T-helper 17 cell (primary cell): Measurements from ENCODE around the gene ATP11A. TPM values are rescaled to one million over a fixed set of nuclear protein-coding genes. Genes with fewer than 3 reads are reported as not detected.

Source experiments
- ATAC-seq: fragments of 150-1000 bp; cut with Tn5 transposase; 2 replicates; pipeline ENCODE4 v1.10.0; 2021; ENCODE audit warnings: mild to moderate bottlenecking, moderate library complexity
- DNase-seq, 3 donors: peaks; one replicate each; pipeline versions ENCODE4 v3.0.0 to v3.0.0-alpha.2; 2020 to 2021
- H3K9me3 ChIP-seq: one replicate; pipeline ENCODE4 v1.7.0; 2013; ENCODE audit warnings: low read length, mild to moderate bottlenecking; ENCODE audit not compliant: control insufficient read depth, poor library complexity, severe bottlenecking
- H3K27ac Mint-ChIP-seq: one replicate; pipeline ENCODE4 v1.8.0; 2022; ENCODE audit warnings: mild to moderate bottlenecking, moderate library complexity, mixed read lengths
- H3K27me3 Mint-ChIP-seq: one replicate; pipeline ENCODE4 v1.8.0; 2022; ENCODE audit warnings: mixed read lengths
- H3K36me3 Mint-ChIP-seq: one replicate; pipeline ENCODE4 v1.8.0; 2022; ENCODE audit warnings: low read depth, mixed read lengths
- H3K4me1 Mint-ChIP-seq: one replicate; pipeline ENCODE4 v1.8.0; 2022; ENCODE audit warnings: mild to moderate bottlenecking, mixed read lengths
- H3K4me3 Mint-ChIP-seq: one replicate; pipeline ENCODE4 v1.8.0; 2022; ENCODE audit warnings: mild to moderate bottlenecking, moderate library complexity, mixed read lengths
- total RNA-seq, 4 donors: library from RNA in 2 of 4; stranded (reverse) in 2 of 4; gene quantifications; one replicate each; pipeline ENCODE4 v1.2.3 and lab custom pipeline; 2022 to 2026

The ATP11A gene
- total RNA-seq, 2 donors from 2014 or later, result 56.8 to 79.5 TPM

- no peaks in the 10 kb centered on the region for H3K4me1 Mint-ChIP-seq
- peaks cover 2% of the 10 kb centered on the region for H3K36me3 Mint-ChIP-seq
- H3K9me3 ChIP-seq, result no peaks in the 10 kb centered on the region
- ATAC-seq (no peak), DNase-seq (no peak)
- peaks cover 51% of the 10 kb centered on the region for H3K27me3 Mint-ChIP-seq
- no peak overlapping the region for H3K27ac Mint-ChIP-seq
- H3K4me3 Mint-ChIP-seq, result no peak overlapping the region
Measured at GRCh38 chr13:112923962-112924361, 234.1 kb downstream of the ATP11A start.

- H3K27me3 Mint-ChIP-seq, result peaks cover 55% of the 10 kb centered on the region
- H3K27ac Mint-ChIP-seq, result no peak overlapping the region
- peaks cover 2% of the 10 kb centered on the region for H3K36me3 Mint-ChIP-seq
- H3K4me1 Mint-ChIP-seq, result peaks cover 3% of the 10 kb centered on the region
- ATAC-seq, result no peak
- no peaks in the 10 kb centered on the region for H3K9me3 ChIP-seq
- H3K4me3 Mint-ChIP-seq, result no peak overlapping the region
- no peak for DNase-seq
Measured at GRCh38 chr13:112924365-112924764, 234.5 kb downstream of the ATP11A start.

GRCh38 chr13:112926003-112926402 lies 236.2 kb downstream of the ATP11A start:
- H3K27ac Mint-ChIP-seq, result no peak overlapping the region
- ATAC-seq, result no peak
- peaks cover 61% of the 10 kb centered on the region for H3K27me3 Mint-ChIP-seq
- H3K9me3 ChIP-seq, result no peaks in the 10 kb centered on the region
- H3K4me1 Mint-ChIP-seq, result peaks cover 10% of the 10 kb centered on the region
- peaks cover 5% of the 10 kb centered on the region for H3K36me3 Mint-ChIP-seq
- H3K4me3 Mint-ChIP-seq, result no peak overlapping the region
- no peak for DNase-seq

DNA sequence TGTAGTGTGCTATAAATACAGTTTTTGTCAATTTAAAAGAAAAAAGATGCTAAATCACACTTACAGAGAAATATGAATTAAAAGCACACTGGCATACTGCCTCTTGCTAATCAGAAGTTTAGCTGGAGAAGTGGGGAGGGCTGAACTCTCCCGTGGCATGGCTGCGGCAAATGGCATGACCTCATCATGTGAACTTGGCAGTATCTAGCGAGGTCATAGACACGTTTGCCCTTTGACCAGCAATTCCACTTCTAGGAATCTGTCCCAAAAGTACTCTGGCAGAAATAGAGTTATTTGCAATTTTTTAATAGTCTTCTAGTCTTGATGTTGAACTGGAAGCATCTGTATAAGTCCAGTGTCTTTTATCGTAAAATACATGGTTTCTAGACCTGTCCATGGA lies 237.2 kb downstream of the ATP11A start:
- peaks cover 10% of the 10 kb centered on the region for H3K4me1 Mint-ChIP-seq
- no peak for ATAC-seq
- no peak overlapping the region for H3K27ac Mint-ChIP-seq

DNA sequence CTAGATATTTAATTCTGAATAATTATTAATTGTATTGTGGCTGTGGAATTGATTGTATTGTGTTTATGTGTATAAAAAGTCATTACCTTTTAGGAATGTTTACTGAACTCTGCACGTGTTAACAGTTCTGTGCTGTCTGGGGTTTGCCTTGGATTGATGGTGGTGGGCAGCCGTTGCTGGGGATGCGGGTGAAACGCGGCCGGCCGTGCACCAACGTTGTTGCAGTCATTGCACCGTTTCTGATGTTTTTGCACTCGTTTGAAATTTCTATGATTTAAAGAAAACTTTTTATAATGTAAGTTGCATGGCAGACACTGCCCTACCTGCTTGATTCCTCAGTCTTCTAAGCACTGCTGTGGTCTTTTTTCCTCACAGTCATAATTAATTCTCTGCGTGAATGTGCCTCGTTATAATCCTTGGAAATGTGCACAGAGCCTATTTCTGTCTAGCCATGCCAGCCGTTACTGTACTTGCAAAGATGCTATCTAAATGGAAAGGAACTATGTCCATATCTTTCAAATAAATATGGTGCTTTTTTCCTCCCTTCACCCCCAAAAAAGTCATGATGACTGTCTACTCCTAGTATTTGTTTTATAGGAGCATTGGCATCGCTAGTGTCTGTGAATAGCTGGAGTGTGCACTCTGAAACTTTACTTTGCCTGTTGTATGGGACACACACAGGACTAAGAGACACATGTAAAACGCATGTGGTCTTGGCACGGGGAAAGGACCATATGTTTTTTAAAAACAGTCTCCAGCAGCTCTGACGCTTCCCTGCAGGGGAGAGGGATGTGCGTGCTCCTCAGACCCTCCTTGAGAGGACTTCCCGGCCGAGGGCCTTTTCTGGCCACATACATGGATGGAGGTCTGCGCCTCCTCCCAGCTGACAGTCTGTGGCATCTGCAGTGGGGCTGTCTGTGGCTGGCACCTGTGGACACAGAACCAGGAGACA lies 238.5 kb downstream of the ATP11A start:
- Mint-ChIP-seq H3K27me3 (peaks cover 68% of the 10 kb centered on the region), H3K4me1 (peaks cover 10% of the 10 kb centered on the region), H3K27ac (no peak overlapping the region), H3K36me3 (peaks cover 8% of the 10 kb centered on the region), H3K4me3 (no peak overlapping the region)
- no peak for DNase-seq
- no peaks in the 10 kb centered on the region for H3K9me3 ChIP-seq
- no peak for ATAC-seq

More for the DNA sequence above, 237.2 kb downstream of the ATP11A start:
- Mint-ChIP-seq H3K4me3 (no peak overlapping the region), H3K27me3 (peaks cover 65% of the 10 kb centered on the region), H3K36me3 (peaks cover 8% of the 10 kb centered on the region)
- no peaks in the 10 kb centered on the region for H3K9me3 ChIP-seq
- no peak for DNase-seq

DNA sequence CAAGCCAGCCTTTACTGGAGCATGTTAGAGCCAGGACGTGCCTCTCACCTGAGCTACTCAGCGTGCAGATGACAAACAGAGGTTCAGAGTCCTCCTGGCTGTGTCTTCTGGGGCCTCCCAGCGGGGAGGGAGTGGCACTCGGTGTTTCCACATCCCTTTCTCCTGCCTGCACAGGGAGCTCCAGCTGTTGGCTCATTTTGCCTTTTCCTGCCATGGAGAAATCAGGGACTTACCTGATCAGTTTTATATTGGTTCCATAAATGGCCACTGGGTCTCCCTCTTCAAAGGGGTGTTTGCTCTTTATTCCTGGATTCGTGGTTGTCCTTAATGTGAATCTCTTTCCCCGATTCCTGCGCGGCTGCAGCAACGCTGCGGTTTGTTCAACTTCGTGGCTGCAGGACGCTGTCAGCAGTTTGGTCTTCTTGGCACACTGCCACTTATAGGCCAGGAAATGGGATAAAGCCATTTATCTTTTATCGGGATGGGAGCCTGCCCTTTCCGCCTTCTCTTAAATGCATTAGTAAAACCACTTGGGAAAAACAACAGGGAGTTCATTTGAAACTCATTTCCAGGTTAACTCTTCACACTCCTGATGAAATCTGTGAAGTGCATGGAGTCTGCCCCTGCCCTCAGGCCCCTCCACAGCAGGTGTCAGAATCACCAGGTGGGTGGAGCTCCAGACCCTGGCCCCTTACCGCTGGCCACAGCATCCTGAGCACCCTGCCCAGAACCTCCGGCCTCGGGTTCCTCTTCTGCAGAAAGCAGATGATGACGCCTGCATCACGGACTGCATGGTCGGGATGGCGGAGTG lies 239.3 kb downstream of the ATP11A start:
- ATAC-seq, result no peak

DNA sequence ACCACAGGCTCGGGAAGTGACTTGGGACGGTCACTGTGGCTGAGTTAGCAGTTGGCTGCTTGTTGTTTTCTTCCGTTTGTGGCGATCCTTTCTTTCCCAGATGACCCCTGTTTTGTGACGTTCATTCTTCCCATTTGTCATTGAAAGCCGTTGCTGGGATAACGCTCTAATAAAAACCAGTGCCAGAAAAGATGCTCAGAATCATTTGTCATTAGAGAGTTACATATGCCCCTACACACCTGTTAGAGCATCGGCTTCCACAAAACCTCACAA lies 239.9 kb downstream of the ATP11A start:
- ATAC-seq (no peak), DNase-seq (no peak)
- Mint-ChIP-seq H3K36me3 (peaks cover 8% of the 10 kb centered on the region), H3K27me3 (peaks cover 65% of the 10 kb centered on the region), H3K4me1 (peaks cover 10% of the 10 kb centered on the region), H3K27ac (no peak overlapping the region), H3K4me3 (no peak overlapping the region)
- no peaks in the 10 kb centered on the region for H3K9me3 ChIP-seq

More for the DNA sequence above, 239.3 kb downstream of the ATP11A start:
- Mint-ChIP-seq H3K4me3 (no peak overlapping the region), H3K36me3 (peaks cover 8% of the 10 kb centered on the region), H3K4me1 (peaks cover 10% of the 10 kb centered on the region), H3K27me3 (peaks cover 70% of the 10 kb centered on the region), H3K27ac (no peak overlapping the region)
- no peak for DNase-seq
- H3K9me3 ChIP-seq, result no peaks in the 10 kb centered on the region

DNA sequence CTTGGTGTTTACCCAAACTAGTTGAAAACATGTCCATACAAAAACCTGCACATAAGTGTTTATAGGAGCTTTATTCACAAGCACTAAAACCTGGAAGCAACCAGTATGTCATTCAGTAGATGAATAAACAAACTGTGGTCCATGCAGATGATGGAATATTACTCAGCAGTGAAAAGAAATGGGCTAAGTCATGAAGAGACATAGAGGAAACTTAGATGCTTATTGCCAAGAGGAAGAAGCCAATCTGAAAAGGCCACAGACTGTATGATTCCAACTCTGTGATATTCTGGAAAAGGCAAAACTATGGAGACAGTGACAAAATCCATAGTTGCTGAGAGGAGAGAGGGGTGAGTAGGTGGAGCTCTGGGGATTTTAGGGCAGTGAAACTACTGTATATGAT lies 240.4 kb downstream of the ATP11A start:
- Mint-ChIP-seq H3K27me3 (peaks cover 65% of the 10 kb centered on the region), H3K36me3 (peaks cover 8% of the 10 kb centered on the region), H3K4me3 (no peak overlapping the region), H3K4me1 (peaks cover 10% of the 10 kb centered on the region), H3K27ac (no peak overlapping the region)
- H3K9me3 ChIP-seq, result no peaks in the 10 kb centered on the region
- DNase-seq (no peak), ATAC-seq (no peak)

DNA sequence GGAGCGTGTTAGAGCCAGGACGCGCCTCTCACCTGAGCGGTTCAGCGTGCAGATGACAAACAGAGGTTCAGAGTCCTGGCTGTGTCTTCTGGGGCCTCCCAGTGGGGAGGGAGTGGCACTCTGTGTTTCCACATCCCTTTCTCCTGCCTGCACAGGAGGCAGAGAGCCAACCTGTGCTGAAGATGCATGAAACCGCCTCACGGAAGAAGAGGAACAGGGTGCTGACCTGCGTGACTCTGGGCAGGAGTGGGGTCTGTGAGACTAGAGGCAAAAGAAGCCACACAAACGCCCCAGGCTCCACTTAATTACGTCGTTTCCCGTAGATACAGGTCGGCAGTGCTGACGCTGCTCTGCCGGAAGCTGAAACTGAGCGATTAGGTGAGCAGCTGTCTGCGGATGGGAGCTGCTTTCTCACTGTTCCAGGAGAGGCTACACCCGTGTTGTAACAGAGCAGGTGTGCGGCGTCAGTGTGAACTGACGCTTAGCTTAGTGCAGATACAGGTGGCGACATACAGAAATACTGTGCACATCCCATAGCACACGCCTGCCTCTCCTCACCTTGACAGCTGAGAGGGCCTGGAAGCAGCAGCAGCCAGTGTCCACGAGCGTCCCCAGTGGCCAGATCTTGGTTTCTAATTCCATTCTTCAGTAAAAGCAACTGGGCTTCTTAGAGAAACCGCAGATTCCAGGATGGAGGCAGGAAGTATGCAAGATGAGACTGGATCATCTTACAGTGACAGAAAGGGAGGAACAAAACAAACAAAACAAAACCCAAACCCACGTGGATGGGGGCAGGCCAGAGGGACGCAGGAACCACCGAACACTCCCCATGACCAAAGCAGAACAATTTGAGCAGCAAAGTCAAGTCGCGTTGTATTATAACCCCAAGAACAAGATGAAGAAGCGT lies 241.4 kb downstream of the ATP11A start:
- no peak for DNase-seq
- H3K27me3 Mint-ChIP-seq, result peaks cover 65% of the 10 kb centered on the region

GRCh38 chr13:112932971-112933370 lies 243.1 kb downstream of the ATP11A start:
- ATAC-seq, result no peak
- H3K36me3 Mint-ChIP-seq, result peaks cover 8% of the 10 kb centered on the region
- peaks cover 55% of the 10 kb centered on the region for H3K27me3 Mint-ChIP-seq

More for the DNA sequence above, 241.4 kb downstream of the ATP11A start:
- no peaks in the 10 kb centered on the region for H3K9me3 ChIP-seq
- ATAC-seq, result no peak
- Mint-ChIP-seq H3K27ac (no peak overlapping the region), H3K4me1 (peaks cover 10% of the 10 kb centered on the region), H3K4me3 (no peak overlapping the region), H3K36me3 (peaks cover 8% of the 10 kb centered on the region)

DNA sequence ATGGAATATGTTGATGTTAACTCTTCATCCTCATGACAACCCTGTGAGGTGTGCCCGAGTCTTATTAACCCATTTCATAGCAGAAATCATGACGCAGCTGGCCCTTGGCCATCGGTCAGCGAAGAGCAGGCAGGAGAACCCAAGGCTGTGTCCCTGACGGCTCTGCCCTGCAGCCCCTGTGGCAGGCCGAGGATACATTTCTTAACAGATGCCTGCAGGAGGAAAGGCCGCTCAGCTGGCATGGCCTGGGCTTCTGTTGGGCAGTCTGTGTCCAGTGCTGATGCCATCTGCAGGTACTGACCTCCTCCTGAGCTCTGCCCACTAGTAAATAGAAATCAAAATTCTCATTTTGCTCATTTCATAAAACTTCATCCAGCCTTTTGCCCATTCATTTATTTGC lies 243.8 kb downstream of the ATP11A start:
- Mint-ChIP-seq H3K4me3 (no peak overlapping the region), H3K27me3 (peaks cover 52% of the 10 kb centered on the region), H3K36me3 (peaks cover 8% of the 10 kb centered on the region), H3K27ac (no peak overlapping the region), H3K4me1 (peaks cover 10% of the 10 kb centered on the region)
- H3K9me3 ChIP-seq, result no peaks in the 10 kb centered on the region
- DNase-seq (no peak), ATAC-seq (no peak)

More at GRCh38 chr13:112932971-112933370, 243.1 kb downstream of the ATP11A start:
- peaks cover 10% of the 10 kb centered on the region for H3K4me1 Mint-ChIP-seq
- DNase-seq, result no peak
- no peaks in the 10 kb centered on the region for H3K9me3 ChIP-seq
- H3K27ac Mint-ChIP-seq, result no peak overlapping the region
- H3K4me3 Mint-ChIP-seq, result no peak overlapping the region

DNA sequence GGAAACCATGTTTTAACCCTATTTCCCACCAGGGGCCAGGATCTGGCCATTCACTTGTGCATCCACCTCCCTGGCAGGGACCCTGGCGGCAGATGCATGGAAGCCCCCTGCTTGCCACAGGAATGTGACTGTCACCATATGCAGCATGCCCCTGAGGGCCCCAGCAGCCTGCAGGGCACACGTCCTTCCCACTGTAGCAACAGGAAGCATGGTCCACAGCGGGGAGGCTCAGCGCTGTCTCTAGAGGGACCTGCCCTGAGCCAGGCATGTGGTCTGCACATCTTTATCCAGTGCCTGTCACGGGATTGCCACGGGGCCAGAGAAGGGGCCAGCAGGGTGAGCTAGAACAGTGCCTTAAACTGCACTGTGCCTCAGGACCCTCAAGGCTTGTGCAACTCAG lies 244.2 kb downstream of the ATP11A start:
- Mint-ChIP-seq H3K27me3 (peaks cover 50% of the 10 kb centered on the region), H3K4me3 (no peak overlapping the region), H3K36me3 (peaks cover 8% of the 10 kb centered on the region), H3K4me1 (peaks cover 10% of the 10 kb centered on the region), H3K27ac (no peak overlapping the region)
- DNase-seq, result no peak
- no peak for ATAC-seq
- H3K9me3 ChIP-seq, result no peaks in the 10 kb centered on the region
